GM23338 (cell line): ENCODE data around the gene IGF1R. TPM values are rescaled to one million over a fixed set of nuclear protein-coding genes. Genes with fewer than 3 reads are reported as not detected.

Experiments used
- ATAC-seq: fragments of 200-7000 bp; cut with Tn5 transposase; 3 replicates; pipeline ENCODE4 v1.9.1; 2020
- DNase-seq: peaks from one replicate; pipeline ENCODE4 v3.0.0-alpha.2; 2015; ENCODE audit warnings: low spot score
- H2AFZ ChIP-seq: fragments of 200-600 bp; sonication (generic); 2 replicates; pipeline ENCODE4 v1.8.0; 2016; ENCODE audit warnings: antibody characterized with exemption, mild to moderate bottlenecking, moderate library complexity
- H3F3A ChIP-seq: fragments of 200-600 bp; sonication (generic); replicated peaks from 2 replicates; pipeline ENCODE4 v1.8.0; 2017; ENCODE audit warnings: antibody characterized with exemption, mixed run types, low read depth
- H3K27ac ChIP-seq: fragments of 200-600 bp; sonication (generic); 2 replicates; pipeline ENCODE4 v1.6.1; 2016; ENCODE audit warnings: low read depth
- H3K27me3 ChIP-seq: fragments of 200-600 bp; sonication (generic); 2 replicates; pipeline ENCODE4 v1.8.0; 2016; ENCODE audit warnings: mild to moderate bottlenecking, mixed run types, moderate library complexity; ENCODE audit not compliant: insufficient read depth
- H3K36me3 ChIP-seq: fragments of 200-600 bp; sonication (generic); 2 replicates; pipeline ENCODE4 v1.8.0; 2016; ENCODE audit warnings: mild to moderate bottlenecking; ENCODE audit not compliant: insufficient read depth
- H3K4me1 ChIP-seq: fragments of 200-600 bp; sonication (generic); 2 replicates; pipeline ENCODE4 v1.8.0; 2016; ENCODE audit warnings: mild to moderate bottlenecking, moderate library complexity; ENCODE audit not compliant: insufficient read depth
- H3K4me2 ChIP-seq: fragments of 200-600 bp; sonication (generic); 2 replicates; pipeline ENCODE4 v1.7.1; 2017; ENCODE audit warnings: mixed run types
- H3K4me3 ChIP-seq: fragments of 200-600 bp; sonication (generic); 2 replicates; pipeline ENCODE4 v1.6.1; 2016; ENCODE audit warnings: mixed run types
- H3K79me2 ChIP-seq: fragments of 200-600 bp; sonication (generic); replicated peaks from 2 replicates; pipeline ENCODE4 v1.8.0; 2017; ENCODE audit warnings: mild to moderate bottlenecking; ENCODE audit not compliant: insufficient read depth
- H3K9me2 ChIP-seq: fragments of 200-600 bp; sonication (generic); 2 replicates; pipeline ENCODE4 v1.8.0; 2017; ENCODE audit not compliant: insufficient read depth
- H4K20me1 ChIP-seq: fragments of 200-600 bp; sonication (generic); replicated peaks from 2 replicates; pipeline ENCODE4 v1.8.0; 2017; ENCODE audit warnings: mild to moderate bottlenecking; ENCODE audit not compliant: insufficient read depth
- H3K27ac Mint-ChIP-seq: 2 replicates; pipeline ENCODE4 v1.8.0; 2020; ENCODE audit warnings: inconsistent platforms, mild to moderate bottlenecking, moderate library complexity, mixed read lengths
- H3K27me3 Mint-ChIP-seq: 3 replicates; pipeline ENCODE4 v1.8.0; 2022; ENCODE audit warnings: low read depth, mild to moderate bottlenecking, moderate library complexity, mixed read lengths, inconsistent platforms; ENCODE audit not compliant: insufficient read depth, poor library complexity
- H3K36me3 Mint-ChIP-seq: 3 replicates; pipeline ENCODE4 v1.8.0; 2021; ENCODE audit warnings: low read depth, mild to moderate bottlenecking, inconsistent platforms, moderate library complexity, mixed read lengths
- H3K4me1 Mint-ChIP-seq: 3 replicates; pipeline ENCODE4 v1.8.0; 2020; ENCODE audit warnings: mild to moderate bottlenecking, inconsistent platforms, mixed read lengths
- H3K4me3 Mint-ChIP-seq: 3 replicates; pipeline ENCODE4 v1.8.0; 2021; ENCODE audit warnings: moderate library complexity, mild to moderate bottlenecking, inconsistent platforms, mixed read lengths
- H3K9me3 Mint-ChIP-seq: 3 replicates; pipeline ENCODE4 v1.8.0; 2020; ENCODE audit warnings: moderate library complexity, mild to moderate bottlenecking, inconsistent platforms, mixed read lengths
- CREB1 ChIP-seq: fragments of 250-450 bp; sonication (Bioruptor Pico); IDR thresholded peaks from 2 replicates; pipeline ENCODE4 v1.5.0; 2020; ENCODE audit warnings: low read depth, mild to moderate bottlenecking, moderate library complexity
- EZH2 ChIP-seq: fragments of 200-600 bp; sonication (generic); IDR thresholded peaks from one replicate; pipeline ENCODE4 v1.8.0; 2017; ENCODE audit warnings: antibody characterized with exemption, mild to moderate bottlenecking, low read depth; ENCODE audit not compliant: unreplicated experiment
- EZH2phosphoT487 ChIP-seq: fragments of 200-600 bp; sonication (generic); IDR thresholded peaks from one replicate; pipeline ENCODE4 v1.8.1; 2018; ENCODE audit warnings: antibody characterized with exemption; ENCODE audit not compliant: unreplicated experiment
- JUNB ChIP-seq: IDR thresholded peaks from one replicate; pipeline ENCODE4 v1.6.1; 2016; ENCODE audit warnings: antibody characterized with exemption; ENCODE audit not compliant: unreplicated experiment
- NANOG ChIP-seq: IDR thresholded peaks from 2 replicates; pipeline ENCODE4 v1.6.1; 2016; ENCODE audit warnings: antibody characterized with exemption, borderline replicate concordance
- POLR2AphosphoS5 ChIP-seq: IDR thresholded peaks from 2 replicates; pipeline ENCODE4 v1.6.1; 2016; ENCODE audit warnings: antibody characterized with exemption, low read depth
- ZNF114 ChIP-seq: fragments of 250-450 bp; sonication (Bioruptor Pico); IDR thresholded peaks from 2 replicates; pipeline ENCODE4 v1.5.0; 2020; ENCODE audit warnings: mild to moderate bottlenecking, moderate library complexity
- ZNF462 ChIP-seq: fragments of 250-450 bp; sonication (Bioruptor Pico); IDR thresholded peaks from 2 replicates; pipeline ENCODE4 v1.5.0; 2020; ENCODE audit warnings: mild to moderate bottlenecking, moderate library complexity
- polyA plus RNA-seq: library from polyadenylated mRNA; unstranded; fragments of >200 nt; fragmentation: Nextera tagmentation; extraction: Ambion mirVana; gene quantifications from 2 replicates; pipeline ENCODE4 v1.2.1, GENCODE V29; 2016
- total RNA-seq: library from RNA; depleted of rRNA; stranded (reverse); fragments of >200 nt; shearing (Covaris generic); gene quantifications from 2 replicates; pipeline ENCODE4 v1.2.3, GENCODE V29; 2014
- TF ChIP-seq, protein P1 (sequence below): IDR thresholded peaks from 2 replicates; pipeline ENCODE4 v1.6.1; 2016; ENCODE audit warnings: antibody characterized with exemption
- TF ChIP-seq, protein P2 (sequence below): IDR thresholded peaks from one replicate; pipeline ENCODE4 v1.6.1; 2018; ENCODE audit warnings: antibody characterized with exemption; ENCODE audit not compliant: unreplicated experiment
- TF ChIP-seq, protein P3 (sequence below), 2 experiments: fragments of 200-600 bp in 1 of 2; sonication (generic) in 1 of 2; conservative IDR thresholded peaks; 2 replicates each; pipeline versions ENCODE4 v1.5.1 to v1.6.1; 2016 to 2017; ENCODE audit warnings: antibody characterized with exemption in 2 of 2, low read depth in 2 of 2, mild to moderate bottlenecking in 2 of 2, moderate library complexity in 1 of 2

IGF1R gene
- total and polyA plus RNA-seq, 2 experiments from 2014 or later = 20.4 to 92.2 TPM

DNA sequence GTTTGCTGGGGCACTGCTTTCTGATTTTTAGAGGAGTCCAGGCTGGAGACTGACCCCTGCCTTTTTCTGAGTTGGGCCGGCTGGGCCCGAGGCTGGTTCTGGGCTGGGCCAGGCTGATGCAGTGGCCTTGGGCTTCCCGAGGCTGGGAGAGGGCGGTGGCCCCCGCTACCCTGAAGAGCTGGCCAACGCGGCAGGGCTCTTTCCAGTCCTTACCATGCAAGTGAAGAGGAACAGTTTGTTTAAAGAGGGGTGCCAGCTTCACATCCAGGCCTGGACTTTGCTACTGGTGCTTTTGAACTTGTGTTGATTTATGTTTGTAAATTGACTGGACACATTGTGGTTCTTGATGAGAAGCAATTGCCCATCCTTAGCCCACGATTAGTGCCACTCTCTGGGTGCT lies 15.3 kb downstream of the IGF1R start (continued):
- TF ChIP-seq, protein P1, sequence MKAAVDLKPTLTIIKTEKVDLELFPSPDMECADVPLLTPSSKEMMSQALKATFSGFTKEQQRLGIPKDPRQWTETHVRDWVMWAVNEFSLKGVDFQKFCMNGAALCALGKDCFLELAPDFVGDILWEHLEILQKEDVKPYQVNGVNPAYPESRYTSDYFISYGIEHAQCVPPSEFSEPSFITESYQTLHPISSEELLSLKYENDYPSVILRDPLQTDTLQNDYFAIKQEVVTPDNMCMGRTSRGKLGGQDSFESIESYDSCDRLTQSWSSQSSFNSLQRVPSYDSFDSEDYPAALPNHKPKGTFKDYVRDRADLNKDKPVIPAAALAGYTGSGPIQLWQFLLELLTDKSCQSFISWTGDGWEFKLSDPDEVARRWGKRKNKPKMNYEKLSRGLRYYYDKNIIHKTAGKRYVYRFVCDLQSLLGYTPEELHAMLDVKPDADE = no peak
- TF ChIP-seq CREB1 (no peak), POLR2AphosphoS5 (no peak), JUNB (no peak), EZH2phosphoT487 (no peak)

DNA sequence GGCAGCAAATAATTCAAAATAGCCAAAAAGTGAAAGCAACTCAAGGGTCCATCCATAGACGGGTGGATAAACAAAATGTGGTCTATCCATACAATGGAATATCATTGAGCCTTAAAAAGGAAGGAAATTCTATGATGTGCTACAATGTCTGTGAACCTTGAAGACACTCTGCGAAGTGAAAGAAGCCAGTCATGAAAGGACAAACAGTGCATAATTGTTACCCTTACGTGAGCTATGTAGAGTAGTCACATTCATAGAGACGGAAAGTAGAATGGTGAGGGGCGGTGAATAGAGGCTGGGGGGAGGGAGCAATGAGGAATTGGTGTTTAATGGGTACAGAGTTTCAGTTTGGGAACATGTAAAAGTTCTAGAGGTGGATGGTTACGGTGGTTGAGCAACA lies 18.1 kb downstream of the IGF1R start:
- H3K36me3 ChIP-seq = no peaks in the 10 kb centered on the region
- no peak overlapping the region for H2AFZ ChIP-seq
- H3F3A ChIP-seq = 0 out of 2 replicates have a peak, but pooled peaks cover 5% of the 10 kb centered on the region
- no peak for DNase-seq
- H3K4me3 ChIP-seq = no peak overlapping the region
- no peaks in the 10 kb centered on the region for H3K9me2 ChIP-seq
- Mint-ChIP-seq H3K36me3 (no peaks in the 10 kb centered on the region; the same call in 2 of the 3 replicates), H3K9me3 (no peaks in the 10 kb centered on the region), H3K4me1 (peaks cover 93% of the 10 kb centered on the region), H3K27ac (peak overlapping the region; percentile 36), H3K4me3 (peak overlapping the region; percentile 5; the same call in 1 of the 3 replicates), H3K27me3 (peaks cover 14% of the 10 kb centered on the region)
- H4K20me1 ChIP-seq = peaks cover 36% of the 10 kb centered on the region
- peaks cover 91% of the 10 kb centered on the region for H3K79me2 ChIP-seq
- H3K4me2 ChIP-seq = no peak overlapping the region
- no peak for ATAC-seq
- H3K27ac ChIP-seq = 0 out of 2 replicates have a peak overlapping the region, but pooled peaks have one; percentile 51
- no peaks in the 10 kb centered on the region for H3K27me3 ChIP-seq
- H3K4me1 ChIP-seq = peaks cover 87% of the 10 kb centered on the region
- TF ChIP-seq CREB1 (no peak), EZH2phosphoT487 (no peak), EZH2 (no peak), ZNF462 (CRISPR knock-in tag) (no peak), JUNB (no peak), NANOG (no peak), ZNF114 (CRISPR knock-in tag) (no peak)
- TF ChIP-seq, protein P2, sequence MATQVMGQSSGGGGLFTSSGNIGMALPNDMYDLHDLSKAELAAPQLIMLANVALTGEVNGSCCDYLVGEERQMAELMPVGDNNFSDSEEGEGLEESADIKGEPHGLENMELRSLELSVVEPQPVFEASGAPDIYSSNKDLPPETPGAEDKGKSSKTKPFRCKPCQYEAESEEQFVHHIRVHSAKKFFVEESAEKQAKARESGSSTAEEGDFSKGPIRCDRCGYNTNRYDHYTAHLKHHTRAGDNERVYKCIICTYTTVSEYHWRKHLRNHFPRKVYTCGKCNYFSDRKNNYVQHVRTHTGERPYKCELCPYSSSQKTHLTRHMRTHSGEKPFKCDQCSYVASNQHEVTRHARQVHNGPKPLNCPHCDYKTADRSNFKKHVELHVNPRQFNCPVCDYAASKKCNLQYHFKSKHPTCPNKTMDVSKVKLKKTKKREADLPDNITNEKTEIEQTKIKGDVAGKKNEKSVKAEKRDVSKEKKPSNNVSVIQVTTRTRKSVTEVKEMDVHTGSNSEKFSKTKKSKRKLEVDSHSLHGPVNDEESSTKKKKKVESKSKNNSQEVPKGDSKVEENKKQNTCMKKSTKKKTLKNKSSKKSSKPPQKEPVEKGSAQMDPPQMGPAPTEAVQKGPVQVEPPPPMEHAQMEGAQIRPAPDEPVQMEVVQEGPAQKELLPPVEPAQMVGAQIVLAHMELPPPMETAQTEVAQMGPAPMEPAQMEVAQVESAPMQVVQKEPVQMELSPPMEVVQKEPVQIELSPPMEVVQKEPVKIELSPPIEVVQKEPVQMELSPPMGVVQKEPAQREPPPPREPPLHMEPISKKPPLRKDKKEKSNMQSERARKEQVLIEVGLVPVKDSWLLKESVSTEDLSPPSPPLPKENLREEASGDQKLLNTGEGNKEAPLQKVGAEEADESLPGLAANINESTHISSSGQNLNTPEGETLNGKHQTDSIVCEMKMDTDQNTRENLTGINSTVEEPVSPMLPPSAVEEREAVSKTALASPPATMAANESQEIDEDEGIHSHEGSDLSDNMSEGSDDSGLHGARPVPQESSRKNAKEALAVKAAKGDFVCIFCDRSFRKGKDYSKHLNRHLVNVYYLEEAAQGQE = no peak
- TF ChIP-seq, protein P3, sequence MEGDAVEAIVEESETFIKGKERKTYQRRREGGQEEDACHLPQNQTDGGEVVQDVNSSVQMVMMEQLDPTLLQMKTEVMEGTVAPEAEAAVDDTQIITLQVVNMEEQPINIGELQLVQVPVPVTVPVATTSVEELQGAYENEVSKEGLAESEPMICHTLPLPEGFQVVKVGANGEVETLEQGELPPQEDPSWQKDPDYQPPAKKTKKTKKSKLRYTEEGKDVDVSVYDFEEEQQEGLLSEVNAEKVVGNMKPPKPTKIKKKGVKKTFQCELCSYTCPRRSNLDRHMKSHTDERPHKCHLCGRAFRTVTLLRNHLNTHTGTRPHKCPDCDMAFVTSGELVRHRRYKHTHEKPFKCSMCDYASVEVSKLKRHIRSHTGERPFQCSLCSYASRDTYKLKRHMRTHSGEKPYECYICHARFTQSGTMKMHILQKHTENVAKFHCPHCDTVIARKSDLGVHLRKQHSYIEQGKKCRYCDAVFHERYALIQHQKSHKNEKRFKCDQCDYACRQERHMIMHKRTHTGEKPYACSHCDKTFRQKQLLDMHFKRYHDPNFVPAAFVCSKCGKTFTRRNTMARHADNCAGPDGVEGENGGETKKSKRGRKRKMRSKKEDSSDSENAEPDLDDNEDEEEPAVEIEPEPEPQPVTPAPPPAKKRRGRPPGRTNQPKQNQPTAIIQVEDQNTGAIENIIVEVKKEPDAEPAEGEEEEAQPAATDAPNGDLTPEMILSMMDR (conservative IDR thresholded peaks at IDR 0.05; ENCODE audit: low read depth in 2 of 2) = no peak
- TF ChIP-seq, protein P1 = no peak
